WTC11 (cell line): ENCODE data around the gene M1AP.

Experiments used
- CREB1 ChIP-seq: sonication (generic); formaldehyde crosslinking; IDR thresholded peaks from 2 replicates; pipeline ENCODE4 v1.8.0; 2023; ENCODE audit warnings: mild to moderate bottlenecking, missing genetic modification reagents
- ZNF138 ChIP-seq: sonication (generic); formaldehyde crosslinking; conservative IDR thresholded peaks from 2 replicates; pipeline ENCODE4 v1.8.1; 2022; ENCODE audit warnings: mild to moderate bottlenecking, moderate library complexity, missing genetic modification reagents
- TF ChIP-seq, protein P1 (sequence below): sonication (generic); formaldehyde crosslinking; IDR thresholded peaks from 2 replicates; pipeline ENCODE4 v1.8.0; 2022; ENCODE audit warnings: mild to moderate bottlenecking, missing genetic modification reagents
- TF ChIP-seq, protein P2 (sequence below): fragments of 200-600 bp; IDR thresholded peaks from 2 replicates; pipeline ENCODE4 v1.8.0; 2022; ENCODE audit warnings: antibody characterized with exemption
- TF ChIP-seq, protein P3 (sequence below): sonication (generic); formaldehyde crosslinking; IDR thresholded peaks from 2 replicates; pipeline ENCODE4 v1.8.0; 2023; ENCODE audit warnings: mild to moderate bottlenecking, missing genetic modification reagents

DNA sequence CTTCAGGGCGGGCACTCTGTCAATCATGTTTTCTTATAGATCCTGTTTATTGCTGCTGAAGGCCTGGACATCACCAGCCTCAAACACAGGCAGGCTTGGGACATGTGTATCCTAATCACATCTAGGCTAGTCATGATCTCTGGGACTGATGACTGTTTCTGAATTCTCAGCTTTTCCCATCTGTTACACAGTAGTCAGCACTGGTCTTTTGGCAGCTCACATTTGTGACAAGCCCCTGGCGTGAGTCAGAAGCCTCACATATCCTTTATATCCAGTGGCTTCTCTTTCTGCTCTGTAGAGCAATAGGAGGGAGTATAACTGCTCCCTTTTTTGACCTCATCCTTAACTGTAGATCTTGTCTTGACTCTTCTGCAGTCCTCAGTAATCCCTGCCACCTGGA lies 10.4 kb upstream of the M1AP start:
- TF ChIP-seq CREB1, result no peak
- TF ChIP-seq, protein P1, sequence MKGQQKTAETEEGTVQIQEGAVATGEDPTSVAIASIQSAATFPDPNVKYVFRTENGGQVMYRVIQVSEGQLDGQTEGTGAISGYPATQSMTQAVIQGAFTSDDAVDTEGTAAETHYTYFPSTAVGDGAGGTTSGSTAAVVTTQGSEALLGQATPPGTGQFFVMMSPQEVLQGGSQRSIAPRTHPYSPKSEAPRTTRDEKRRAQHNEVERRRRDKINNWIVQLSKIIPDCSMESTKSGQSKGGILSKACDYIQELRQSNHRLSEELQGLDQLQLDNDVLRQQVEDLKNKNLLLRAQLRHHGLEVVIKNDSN (CRISPR knock-in tag), result no peak
- TF ChIP-seq ZNF138 (CRISPR knock-in tag), result no peak
- TF ChIP-seq, protein P2, sequence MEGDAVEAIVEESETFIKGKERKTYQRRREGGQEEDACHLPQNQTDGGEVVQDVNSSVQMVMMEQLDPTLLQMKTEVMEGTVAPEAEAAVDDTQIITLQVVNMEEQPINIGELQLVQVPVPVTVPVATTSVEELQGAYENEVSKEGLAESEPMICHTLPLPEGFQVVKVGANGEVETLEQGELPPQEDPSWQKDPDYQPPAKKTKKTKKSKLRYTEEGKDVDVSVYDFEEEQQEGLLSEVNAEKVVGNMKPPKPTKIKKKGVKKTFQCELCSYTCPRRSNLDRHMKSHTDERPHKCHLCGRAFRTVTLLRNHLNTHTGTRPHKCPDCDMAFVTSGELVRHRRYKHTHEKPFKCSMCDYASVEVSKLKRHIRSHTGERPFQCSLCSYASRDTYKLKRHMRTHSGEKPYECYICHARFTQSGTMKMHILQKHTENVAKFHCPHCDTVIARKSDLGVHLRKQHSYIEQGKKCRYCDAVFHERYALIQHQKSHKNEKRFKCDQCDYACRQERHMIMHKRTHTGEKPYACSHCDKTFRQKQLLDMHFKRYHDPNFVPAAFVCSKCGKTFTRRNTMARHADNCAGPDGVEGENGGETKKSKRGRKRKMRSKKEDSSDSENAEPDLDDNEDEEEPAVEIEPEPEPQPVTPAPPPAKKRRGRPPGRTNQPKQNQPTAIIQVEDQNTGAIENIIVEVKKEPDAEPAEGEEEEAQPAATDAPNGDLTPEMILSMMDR, result no peak
- TF ChIP-seq, protein P3, sequence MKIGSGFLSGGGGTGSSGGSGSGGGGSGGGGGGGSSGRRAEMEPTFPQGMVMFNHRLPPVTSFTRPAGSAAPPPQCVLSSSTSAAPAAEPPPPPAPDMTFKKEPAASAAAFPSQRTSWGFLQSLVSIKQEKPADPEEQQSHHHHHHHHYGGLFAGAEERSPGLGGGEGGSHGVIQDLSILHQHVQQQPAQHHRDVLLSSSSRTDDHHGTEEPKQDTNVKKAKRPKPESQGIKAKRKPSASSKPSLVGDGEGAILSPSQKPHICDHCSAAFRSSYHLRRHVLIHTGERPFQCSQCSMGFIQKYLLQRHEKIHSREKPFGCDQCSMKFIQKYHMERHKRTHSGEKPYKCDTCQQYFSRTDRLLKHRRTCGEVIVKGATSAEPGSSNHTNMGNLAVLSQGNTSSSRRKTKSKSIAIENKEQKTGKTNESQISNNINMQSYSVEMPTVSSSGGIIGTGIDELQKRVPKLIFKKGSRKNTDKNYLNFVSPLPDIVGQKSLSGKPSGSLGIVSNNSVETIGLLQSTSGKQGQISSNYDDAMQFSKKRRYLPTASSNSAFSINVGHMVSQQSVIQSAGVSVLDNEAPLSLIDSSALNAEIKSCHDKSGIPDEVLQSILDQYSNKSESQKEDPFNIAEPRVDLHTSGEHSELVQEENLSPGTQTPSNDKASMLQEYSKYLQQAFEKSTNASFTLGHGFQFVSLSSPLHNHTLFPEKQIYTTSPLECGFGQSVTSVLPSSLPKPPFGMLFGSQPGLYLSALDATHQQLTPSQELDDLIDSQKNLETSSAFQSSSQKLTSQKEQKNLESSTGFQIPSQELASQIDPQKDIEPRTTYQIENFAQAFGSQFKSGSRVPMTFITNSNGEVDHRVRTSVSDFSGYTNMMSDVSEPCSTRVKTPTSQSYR (CRISPR knock-in tag), result no peak
